ENCODE measurements around the gene CD36. TPM values are rescaled to one million over a fixed set of nuclear protein-coding genes. Genes with fewer than 3 reads are reported as not detected.

The CD36 gene
- total RNA-seq, 1 experiment from 2014 or later = 0.46 TPM

GRCh38 chr7:80661729-80662128 is 23.3 kb downstream of the CD36 start:
- Histone ChIP-seq H3K4me1 (ENCODE audit: control insufficient read depth, insufficient read depth, low read length) (no peaks in the 10 kb centered on the region; the same call in 1 of the 2 replicates), H3K4me3 (ENCODE audit: low read depth in 2 of 2, low read length in 2 of 2) (no peak overlapping the region), H3K36me3 (ENCODE audit: control insufficient read depth, insufficient read depth, low read length) (no peaks in the 10 kb centered on the region), H3K27ac (ENCODE audit: low read length) (no peak overlapping the region), H3K9me3 (ENCODE audit: control insufficient read depth, insufficient read depth, low read depth, low read length) (no peaks in the 10 kb centered on the region), H3K27me3 (ENCODE audit: control insufficient read depth, insufficient read depth, low read length) (peaks cover 5% of the 10 kb centered on the region; the same call in 1 of the 2 replicates)
- CTCF ChIA-PET = no interaction called here
- ATAC-seq (no peak), DNase-seq (ENCODE audit: low read depth, low spot score) (no peak)
- no peak for TF ChIP-seq POLR2AphosphoS5 (IDR thresholded peaks at IDR 0.05; ENCODE audit: low read depth, low read length)
- no peak for TF ChIP-seq TCF7L2 (IDR thresholded peaks at IDR 0.05; ENCODE audit: low read depth, low read length)
- no peak for TF ChIP-seq SIN3A (IDR thresholded peaks at IDR 0.05; ENCODE audit: borderline replicate concordance, insufficient read depth, low read depth, low read length)
- TF ChIP-seq REST (IDR thresholded peaks at IDR 0.05; ENCODE audit: insufficient read depth in 1 of 2, low read depth in 2 of 2, low read length in 1 of 2) = no peak
- peak; percentile 55 for TF ChIP-seq CTCF (IDR thresholded peaks at IDR 0.05)
- BruUV-seq (replicated peaks) = no TSS peak
- in situ Hi-C loops (cut with HindIII; ENCODE audit: low pct_unique_long_range_greater_than_20kb, low sequenced_read_pairs) (no loop called here), intact Hi-C loops (cut with micrococcal nuclease; ENCODE audit: unreplicated experiment) (no loop called here)
- POLR2A ChIA-PET = no interaction called here

GRCh38 chr7:80662252-80662651 is 23.8 kb downstream of the CD36 start:
- TF ChIP-seq REST (IDR thresholded peaks at IDR 0.05; ENCODE audit: insufficient read depth in 1 of 2, low read depth in 2 of 2, low read length in 1 of 2) (no peak), CTCF (IDR thresholded peaks at IDR 0.05) (no peak), POLR2AphosphoS5 (IDR thresholded peaks at IDR 0.05; ENCODE audit: low read depth, low read length) (no peak), SIN3A (IDR thresholded peaks at IDR 0.05; ENCODE audit: borderline replicate concordance, insufficient read depth, low read depth, low read length) (no peak), TCF7L2 (IDR thresholded peaks at IDR 0.05; ENCODE audit: low read depth, low read length) (no peak)
- Histone ChIP-seq H3K36me3 (ENCODE audit: control insufficient read depth, insufficient read depth, low read length) (no peaks in the 10 kb centered on the region), H3K9me3 (ENCODE audit: control insufficient read depth, insufficient read depth, low read depth, low read length) (no peaks in the 10 kb centered on the region), H3K27ac (ENCODE audit: low read length) (no peak overlapping the region), H3K4me1 (ENCODE audit: control insufficient read depth, insufficient read depth, low read length) (no peaks in the 10 kb centered on the region; the same call in 1 of the 2 replicates), H3K4me3 (ENCODE audit: low read depth in 2 of 2, low read length in 2 of 2) (no peak overlapping the region), H3K27me3 (ENCODE audit: control insufficient read depth, insufficient read depth, low read length) (peaks cover 5% of the 10 kb centered on the region; the same call in 1 of the 2 replicates)
- no peak for ATAC-seq
- BruUV-seq (replicated peaks) = no TSS peak
- in situ Hi-C loops (cut with HindIII; ENCODE audit: low pct_unique_long_range_greater_than_20kb, low sequenced_read_pairs) = no loop called here
- intact Hi-C loops (cut with micrococcal nuclease; ENCODE audit: unreplicated experiment) = no loop called here
- ChIA-PET POLR2A (no interaction called here), CTCF (no interaction called here)
- DNase-seq (ENCODE audit: low read depth, low spot score) = no peak

All from Panc1 (cell line).